WI38 (cell line): ENCODE results near the gene ZNF470.

ENCODE experiments used
- H3K4me3 ChIP-seq: 2 replicates; pipeline ENCODE4 v1.5.1; 2011; ENCODE audit warnings: low read depth, mild to moderate bottlenecking, control low read depth, low read length
- CTCF ChIP-seq: IDR thresholded peaks from 2 replicates; pipeline ENCODE4 v1.5.1; 2012; ENCODE audit warnings: low read depth, mild to moderate bottlenecking, control low read depth, low read length

ZNF470 gene

DNA sequence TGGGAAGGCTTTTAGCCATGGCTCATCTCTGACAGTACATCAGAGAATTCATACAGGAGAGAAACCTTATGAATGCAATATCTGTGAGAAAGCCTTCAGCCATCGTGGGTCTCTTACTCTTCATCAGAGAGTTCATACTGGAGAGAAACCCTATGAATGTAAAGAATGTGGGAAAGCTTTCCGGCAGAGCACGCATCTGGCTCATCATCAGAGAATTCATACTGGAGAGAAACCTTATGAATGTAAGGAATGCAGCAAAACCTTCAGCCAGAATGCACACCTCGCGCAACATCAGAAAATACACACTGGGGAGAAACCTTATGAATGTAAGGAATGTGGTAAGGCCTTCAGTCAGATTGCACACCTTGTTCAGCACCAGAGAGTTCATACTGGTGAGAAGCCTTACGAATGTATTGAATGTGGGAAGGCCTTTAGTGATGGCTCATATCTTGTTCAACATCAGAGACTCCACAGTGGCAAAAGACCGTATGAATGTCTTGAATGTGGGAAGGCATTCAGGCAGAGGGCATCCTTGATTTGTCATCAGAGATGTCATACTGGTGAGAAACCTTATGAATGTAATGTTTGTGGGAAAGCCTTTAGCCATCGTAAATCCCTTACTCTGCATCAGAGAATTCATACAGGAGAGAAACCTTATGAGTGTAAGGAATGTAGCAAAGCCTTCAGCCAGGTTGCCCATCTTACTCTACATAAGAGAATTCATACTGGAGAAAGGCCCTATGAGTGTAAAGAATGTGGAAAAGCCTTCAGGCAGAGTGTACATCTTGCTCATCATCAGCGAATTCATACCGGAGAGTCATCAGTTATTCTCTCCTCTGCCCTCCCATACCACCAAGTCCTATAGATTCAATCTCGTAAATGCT, 10.7 kb downstream of the ZNF470 start:
- TF ChIP-seq CTCF: no peak
- H3K4me3 ChIP-seq: no peak overlapping the region

- no peak for TF ChIP-seq CTCF
- H3K4me3 ChIP-seq: peak overlapping the region; percentile 81
Measured at GRCh38 chr19:56594446-56594782, 27.1 kb downstream of the ZNF470 start.

GRCh38 chr19:56594783-56595547, 27.7 kb downstream of the ZNF470 start, which contains the start of gene ZNF71:
Gene ZNF71 (plus strand): TSS chr19:56595302. CDS start chr19:56601559, 6,257 bp downstream.
- H3K4me3 ChIP-seq: peak within 1 kb of the TSS; percentile 81
- no peak for TF ChIP-seq CTCF

DNA sequence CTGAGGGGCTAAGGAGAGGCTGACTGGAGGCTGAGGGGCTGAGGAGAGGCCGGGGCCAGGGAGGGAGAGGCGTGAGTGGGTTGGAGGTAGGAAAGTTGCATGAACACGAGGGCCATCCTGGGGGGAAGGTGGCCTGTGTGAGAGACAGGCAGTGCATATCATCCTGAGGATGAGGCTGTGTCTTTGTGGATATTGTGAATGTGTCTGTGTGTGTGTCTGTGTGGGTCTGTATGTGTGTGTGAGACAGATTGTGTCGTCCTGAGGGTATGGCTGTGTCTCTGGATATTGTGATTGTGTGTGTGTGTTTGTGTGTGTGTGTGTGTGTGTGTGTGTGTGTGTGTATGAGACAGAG, 28.3 kb downstream of the ZNF470 start:
- no peak for TF ChIP-seq CTCF
- H3K4me3 ChIP-seq: peak overlapping the region; percentile 81

- no peak overlapping the region for H3K4me3 ChIP-seq
- no peak for TF ChIP-seq CTCF
Measured at GRCh38 chr19:56596676-56597075, 29.4 kb downstream of the ZNF470 start.

GRCh38 chr19:56597696-56598095, 30.4 kb downstream of the ZNF470 start:
- TF ChIP-seq CTCF: no peak
- no peak overlapping the region for H3K4me3 ChIP-seq

DNA sequence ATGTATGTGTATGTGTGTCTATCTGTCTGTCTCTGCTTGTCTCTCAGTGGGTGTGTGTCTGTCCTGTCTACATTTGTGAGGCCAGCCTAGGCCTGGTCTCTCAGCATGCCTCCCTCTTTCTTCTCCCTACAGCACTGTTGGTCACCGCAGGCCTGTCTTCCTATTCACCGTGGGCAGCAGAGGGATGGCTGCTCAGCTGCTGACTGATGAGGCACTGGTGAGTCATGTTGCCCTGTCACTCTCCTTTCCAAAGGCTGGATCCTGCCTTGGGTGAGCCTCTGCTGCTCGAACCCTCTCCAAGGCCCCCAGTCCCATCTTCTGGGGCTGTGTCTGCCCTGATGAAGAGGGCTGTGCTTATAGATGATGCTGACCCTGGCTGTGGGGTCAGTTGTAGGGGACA, 34.1 kb downstream of the ZNF470 start:
- H3K4me3 ChIP-seq: no peak overlapping the region

More for the DNA sequence above, 34.1 kb downstream of the ZNF470 start:
- no peak for TF ChIP-seq CTCF
